OCI-LY7 (cell line): ENCODE data around the gene TBC1D13. TPM values are rescaled to one million over a fixed set of nuclear protein-coding genes. Genes with fewer than 3 reads are reported as not detected.

Source experiments
- BruUV-seq: library from RNA; stranded (reverse); fragments of 400-500 nt; replicated peaks from 2 replicates; lab custom pipeline; 2021; lab: Mats Ljungman, UMichigan
- CTCF ChIA-PET: fragments of 300-600 bp; sonication (Branson Sonifier 250); formaldehyde crosslinking; loops from one replicate; lab custom pipeline; 2022; ENCODE audit warnings: antibody characterized with exemption; ENCODE audit not compliant: unreplicated experiment; lab: Charles Lee
- POLR2A ChIA-PET: fragments of 300-600 bp; sonication (Branson Sonifier 250); formaldehyde crosslinking; loops from one replicate; lab custom pipeline; 2022; ENCODE audit warnings: antibody characterized with exemption; lab: Charles Lee
- DNase-seq: peaks from one replicate; pipeline ENCODE4 v3.0.0-alpha.2; 2015; ENCODE audit warnings: low spot score
- H2AFZ ChIP-seq: fragments of 200-600 bp; sonication (generic), shearing (Covaris generic); 2 replicates; pipeline ENCODE4 v1.6.1; 2014; ENCODE audit warnings: mild to moderate bottlenecking, antibody characterized with exemption, low read length, moderate library complexity
- H3K27ac ChIP-seq: fragments of 200-600 bp; sonication (generic); 2 replicates; pipeline ENCODE4 v1.5.1; 2014; ENCODE audit warnings: mixed run types, low read depth, mild to moderate bottlenecking, moderate library complexity, low read length, inconsistent platforms; ENCODE audit not compliant: poor library complexity, severe bottlenecking
- H3K36me3 ChIP-seq: fragments of 200-600 bp; sonication (generic); 2 replicates; pipeline ENCODE4 v1.6.1; 2014; ENCODE audit warnings: mild to moderate bottlenecking, antibody characterized with exemption, low read length, moderate library complexity, mixed read lengths; ENCODE audit not compliant: insufficient read depth
- H3K4me1 ChIP-seq: fragments of 200-600 bp; sonication (generic); 2 replicates; pipeline ENCODE4 v1.5.1; 2014; ENCODE audit warnings: mild to moderate bottlenecking, low read length; ENCODE audit not compliant: insufficient read depth, poor library complexity, severe bottlenecking
- H3K4me2 ChIP-seq: fragments of 200-600 bp; sonication (generic); 2 replicates; pipeline ENCODE4 v1.6.1; 2014; ENCODE audit warnings: mild to moderate bottlenecking, low read length
- H3K4me3 ChIP-seq: fragments of 200-600 bp; sonication (generic); 2 replicates; pipeline ENCODE4 v1.5.1; 2014; ENCODE audit warnings: mild to moderate bottlenecking, low read depth, low read length; ENCODE audit not compliant: poor library complexity, severe bottlenecking
- H3K79me2 ChIP-seq: fragments of 200-600 bp; sonication (generic); 2 replicates; pipeline ENCODE4 v1.6.1; 2016; ENCODE audit warnings: low read depth, mild to moderate bottlenecking, low read length, moderate library complexity, mixed read lengths; ENCODE audit not compliant: insufficient read depth
- H3K9me2 ChIP-seq: fragments of 200-600 bp; sonication (generic); 2 replicates; pipeline ENCODE4 v1.6.1; 2016; ENCODE audit warnings: mild to moderate bottlenecking, low read length, mixed read lengths; ENCODE audit not compliant: insufficient read depth
- H3K9me3 ChIP-seq: fragments of 200-600 bp; sonication (generic); 2 replicates; pipeline ENCODE4 v1.6.1; 2014; ENCODE audit warnings: mild to moderate bottlenecking, mixed run types, low read length, mixed read lengths
- H4K20me1 ChIP-seq: fragments of 200-600 bp; sonication (generic); 2 replicates; pipeline ENCODE4 v1.6.1; 2014; ENCODE audit warnings: mild to moderate bottlenecking, antibody characterized with exemption, low read length, moderate library complexity, mixed read lengths; ENCODE audit not compliant: insufficient read depth
- CTCF ChIP-seq: fragments of 200-600 bp; sonication (generic); conservative IDR thresholded peaks from 2 replicates; pipeline ENCODE4 v1.5.1; 2014; ENCODE audit warnings: mild to moderate bottlenecking, antibody characterized with exemption, low read length, moderate library complexity, mixed read lengths
- EZH2phosphoT487 ChIP-seq: fragments of 200-600 bp; sonication (generic); IDR thresholded peaks from 2 replicates; pipeline ENCODE4 v1.6.1; 2018; ENCODE audit warnings: low read depth, borderline replicate concordance, mild to moderate bottlenecking, mixed run types, antibody characterized with exemption, low read length, moderate library complexity, mixed read lengths
- intact Hi-C: fragments of 100-400 bp; cut with micrococcal nuclease; formaldehyde crosslinking; loops from one replicate; pipeline ENCODE4 v1.10.0; 2022; ENCODE audit not compliant: unreplicated experiment
- total RNA-seq, 2 experiments: library from RNA; depleted of rRNA in 1 of 2; stranded (reverse); fragments of >200 nt in 1 of 2; shearing (Covaris generic) in 1 of 2; gene quantifications; 2 replicates each; pipeline ENCODE4 v1.2.3, GENCODE V29; 2014 to 2022

The TBC1D13 gene
- total RNA-seq, 2 experiments from 2014 or later: 18.7 to 24.7 TPM

GRCh38 chr9:128764361-128764760 lies 22.7 kb upstream of the TBC1D13 start:
- no TSS peak for BruUV-seq
- intact Hi-C loops: no loop called here
- Histone ChIP-seq H2AFZ (no peak overlapping the region), H3K27ac (no peak overlapping the region), H3K4me3 (no peak overlapping the region), H3K4me1 (no peaks in the 10 kb centered on the region), H3K79me2 (no peaks in the 10 kb centered on the region), H3K9me2 (no peaks in the 10 kb centered on the region), H3K4me2 (no peak overlapping the region), H4K20me1 (no peaks in the 10 kb centered on the region), H3K36me3 (no peaks in the 10 kb centered on the region), H3K9me3 (no peaks in the 10 kb centered on the region)
- peak; percentile 53 for DNase-seq
- ChIA-PET POLR2A (interaction anchor here (0.6 to 1.3 kb wide), 3 partner anchors 26 to 297 kb away, joined by 3 to 6 read pairs (median 3); partner anchors contain the start of gene ZDHHC12), CTCF (interaction anchor here (0.6 to 1.1 kb wide), 2 partner anchors 39 to 115 kb away, joined by 3 read pairs; no protein-coding TSS in a partner anchor)
- TF ChIP-seq EZH2phosphoT487 (no peak), CTCF (peak; percentile 65)

- Histone ChIP-seq H3K4me2 (no peak overlapping the region), H4K20me1 (no peaks in the 10 kb centered on the region), H3K79me2 (no peaks in the 10 kb centered on the region), H3K36me3 (no peaks in the 10 kb centered on the region), H3K4me1 (peaks cover under 1% of the 10 kb centered on the region), H3K9me3 (no peaks in the 10 kb centered on the region), H2AFZ (no peak overlapping the region), H3K9me2 (no peaks in the 10 kb centered on the region), H3K27ac (no peak overlapping the region), H3K4me3 (no peak overlapping the region)
- TF ChIP-seq CTCF (no peak), EZH2phosphoT487 (no peak)
- ChIA-PET POLR2A (interaction anchor here (0.6 to 1.3 kb wide), 2 partner anchors 41 to 115 kb away, joined by 6 to 7 read pairs; partner anchors contain the start of gene ZDHHC12), CTCF (no interaction called here)
- intact Hi-C loops: no loop called here
- DNase-seq: no peak
- no TSS peak for BruUV-seq
Observed at GRCh38 chr9:128765499-128765898, 21.6 kb upstream of the TBC1D13 start.

DNA sequence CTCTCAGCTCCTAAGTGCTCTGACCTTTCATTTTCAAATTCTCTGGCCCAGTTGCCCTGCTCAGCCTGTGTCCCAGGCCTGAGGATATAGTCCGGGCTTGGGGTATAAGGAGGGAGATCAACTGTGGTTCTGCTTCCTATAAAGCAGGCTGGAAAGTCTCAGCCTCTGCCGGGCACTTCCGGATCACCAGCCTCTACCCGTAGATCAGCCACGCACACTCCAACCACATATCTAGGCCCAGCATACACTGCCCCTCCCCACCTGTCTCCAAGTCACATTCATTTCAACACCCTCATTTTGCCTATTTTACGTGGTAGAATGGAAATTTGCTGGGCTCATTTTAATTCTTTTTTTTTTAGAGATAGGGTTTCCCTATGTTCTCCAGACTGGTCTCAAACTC lies 18.4 kb upstream of the TBC1D13 start:
- H2AFZ ChIP-seq: no peak overlapping the region
- no TSS peak for BruUV-seq

More for the DNA sequence above, 18.4 kb upstream of the TBC1D13 start:
- H3K79me2 ChIP-seq: no peaks in the 10 kb centered on the region
- no peak overlapping the region for H3K4me3 ChIP-seq
- no peaks in the 10 kb centered on the region for H3K9me3 ChIP-seq
- H3K4me2 ChIP-seq: no peak overlapping the region
- intact Hi-C loops: no loop called here
- no peaks in the 10 kb centered on the region for H3K9me2 ChIP-seq
- H3K4me1 ChIP-seq: peaks cover 16% of the 10 kb centered on the region
- no peaks in the 10 kb centered on the region for H3K36me3 ChIP-seq
- no peak for DNase-seq
- H3K27ac ChIP-seq: no peak overlapping the region
- CTCF ChIA-PET: no interaction called here
- no peaks in the 10 kb centered on the region for H4K20me1 ChIP-seq
- POLR2A ChIA-PET: interaction anchor here (0.7 kb wide), 1 partner anchor 145 kb away, joined by 3 read pairs; no protein-coding TSS in a partner anchor
- TF ChIP-seq EZH2phosphoT487 (no peak), CTCF (no peak)
